Activated CD4-positive, alpha-beta T cell treated with anti-CD3 and anti-CD28 coated beads, Interleukin-10, Interleukin-2, amounts not matched to agents 100 ng/mL and 50 ng/mL, durations not matched to agents 16 hours and 8 hours (primary cell): Measurements from ENCODE around the gene KRTAP19-7.

Source experiments
- DNase-seq: peaks from one replicate; pipeline ENCODE4 v3.0.0-alpha.2; 2020

Gene KRTAP19-7

GRCh38 chr21:30561264-30561895 is at the start of gene KRTAP19-7:
TSS of gene KRTAP19-7 (minus strand) at chr21:30561314. CDS start at chr21:30561289, 25 bp downstream.
- DNase-seq = no peak

- no peak for DNase-seq
Measured at GRCh38 chr21:30605968-30606367, 44.9 kb upstream of the KRTAP19-7 start.

- no peak for DNase-seq
Measured at GRCh38 chr21:30600787-30601186, 39.7 kb upstream of the KRTAP19-7 start, which contains the start of gene KRTAP22-1. TSS of gene KRTAP22-1 (plus strand) at chr21:30601087.

- no peak for DNase-seq
Measured at GRCh38 chr21:30598802-30599201, 37.7 kb upstream of the KRTAP19-7 start, which contains the start of gene KRTAP6-2. TSS of gene KRTAP6-2 (minus strand) at chr21:30598902. CDS start at chr21:30598874, 28 bp downstream.

- no peak for DNase-seq
Measured at GRCh38 chr21:30592140-30592539, 31.0 kb upstream of the KRTAP19-7 start, which contains the start of gene KRTAP6-3. TSS of gene KRTAP6-3 (plus strand) at chr21:30592440. CDS start at chr21:30592446, 6 bp downstream.

- no peak for DNase-seq
Measured at GRCh38 chr21:30590297-30590696, 29.2 kb upstream of the KRTAP19-7 start, which contains the start of gene KRTAP22-2. TSS of gene KRTAP22-2 (minus strand) at chr21:30590397.

GRCh38 chr21:30582870-30583269 is 21.8 kb upstream of the KRTAP19-7 start:
- no peak for DNase-seq

- DNase-seq = no peak
Measured at GRCh38 chr21:30580132-30580531, 19.0 kb upstream of the KRTAP19-7 start.

GRCh38 chr21:30579346-30579745 is 18.2 kb upstream of the KRTAP19-7 start:
- DNase-seq = no peak

GRCh38 chr21:30577766-30578165 is 16.7 kb upstream of the KRTAP19-7 start:
- no peak for DNase-seq

- DNase-seq = no peak
Measured at GRCh38 chr21:30567617-30568016, 6.5 kb upstream of the KRTAP19-7 start.

- no peak for DNase-seq
Measured at GRCh38 chr21:30563630-30564029, 2.5 kb upstream of the KRTAP19-7 start.

GRCh38 chr21:30563072-30563471 is 2.0 kb upstream of the KRTAP19-7 start:
- DNase-seq = no peak

GRCh38 chr21:30561957-30562356 is 843 bp upstream of the KRTAP19-7 start:
- DNase-seq = no peak

GRCh38 chr21:30555095-30555494 is 6.0 kb downstream of the KRTAP19-7 start:
- no peak for DNase-seq

GRCh38 chr21:30552782-30553181 is 8.3 kb downstream of the KRTAP19-7 start:
- DNase-seq = no peak

- DNase-seq = no peak
Measured at GRCh38 chr21:30541764-30542163, 19.4 kb downstream of the KRTAP19-7 start, which contains the start of gene KRTAP19-6. TSS of gene KRTAP19-6 (minus strand) at chr21:30541864. CDS start at chr21:30541833, 31 bp downstream.

GRCh38 chr21:30518876-30519275 is 42.2 kb downstream of the KRTAP19-7 start:
- no peak for DNase-seq

GRCh38 chr21:30515681-30516080 is 45.4 kb downstream of the KRTAP19-7 start:
- DNase-seq = no peak
